Fibroblast of lung (primary cell): ENCODE results near the gene SAE1. TPM values are rescaled to one million over a fixed set of nuclear protein-coding genes. Genes with fewer than 3 reads are reported as not detected.

Experiments used
- DNase-seq, 2 donors: peaks; one replicate each; pipeline versions ENCODE4 v3.0.0 to v3.0.0-alpha.2; 2010; ENCODE audit warnings: low read depth in 2 of 2
- H2AFZ ChIP-seq: 2 replicates; pipeline ENCODE4 v1.5.1; 2012; ENCODE audit warnings: low read length, control low read depth, inconsistent platforms
- H3K27ac ChIP-seq: 2 replicates; pipeline ENCODE4 v1.5.1; 2011; ENCODE audit warnings: low read length, control low read depth; ENCODE audit not compliant: insufficient read depth
- H3K27me3 ChIP-seq: 2 replicates; pipeline ENCODE4 v1.5.1; 2011; ENCODE audit warnings: mild to moderate bottlenecking, low read length; ENCODE audit not compliant: control insufficient read depth, insufficient read depth
- H3K36me3 ChIP-seq: 2 replicates; pipeline ENCODE4 v1.5.1; 2011; ENCODE audit warnings: low read length; ENCODE audit not compliant: control insufficient read depth, insufficient read depth
- H3K4me1 ChIP-seq: 2 replicates; pipeline ENCODE4 v1.5.1; 2011; ENCODE audit warnings: low read length; ENCODE audit not compliant: control insufficient read depth, insufficient read depth; ENCODE audit errors: extremely low read depth
- H3K4me2 ChIP-seq: 2 replicates; pipeline ENCODE4 v1.5.1; 2011; ENCODE audit warnings: low read length, control low read depth; ENCODE audit not compliant: insufficient read depth; ENCODE audit errors: extremely low read depth
- H3K4me3 ChIP-seq, 4 experiments: fragments of 200-600 bp in 1 of 4; sonication (generic) in 1 of 4; replicated peaks in 1 of 4; 2 replicates each; pipeline ENCODE4 v1.5.1; 2011 to 2016; ENCODE audit warnings: low read length in 4 of 4, low read depth in 3 of 4, mild to moderate bottlenecking in 3 of 4, control low read depth in 2 of 4, inconsistent platforms in 1 of 4, mixed read lengths in 1 of 4; ENCODE audit not compliant: insufficient read depth in 1 of 4; ENCODE audit errors: control extremely low read depth in 1 of 4
- H3K79me2 ChIP-seq: 2 replicates; pipeline ENCODE4 v1.5.1; 2012; ENCODE audit warnings: mild to moderate bottlenecking, low read length, inconsistent platforms; ENCODE audit not compliant: control insufficient read depth, insufficient read depth
- H3K9ac ChIP-seq: 2 replicates; pipeline ENCODE4 v1.5.1; 2011; ENCODE audit warnings: mild to moderate bottlenecking, low read length, control low read depth; ENCODE audit not compliant: insufficient read depth
- H3K9me3 ChIP-seq: 2 replicates; pipeline ENCODE4 v1.5.1; 2012; ENCODE audit warnings: low read depth, low read length; ENCODE audit not compliant: control insufficient read depth, insufficient read depth
- H4K20me1 ChIP-seq: 2 replicates; pipeline ENCODE4 v1.5.1; 2011; ENCODE audit warnings: low read length; ENCODE audit not compliant: control insufficient read depth, insufficient read depth; ENCODE audit errors: extremely low read depth
- CTCF ChIP-seq, 2 donors: IDR thresholded peaks in 1 of 2; conservative IDR thresholded peaks in 1 of 2; 1 replicate in 1 of 2; 2 replicates in 1 of 2; pipeline ENCODE4 v1.5.1; 2011 to 2012; ENCODE audit warnings: low read length in 2 of 2, control low read depth in 1 of 2, inconsistent platforms in 1 of 2, low read depth in 1 of 2, mild to moderate bottlenecking in 1 of 2
- EZH2 ChIP-seq: IDR thresholded peaks from 2 replicates; pipeline ENCODE4 v1.5.1; 2012; ENCODE audit warnings: low read length, control low read depth, mild to moderate bottlenecking; ENCODE audit errors: missing control alignments
- polyA plus RNA-seq, 2 donors: library from polyadenylated mRNA; depleted of rRNA in 1 of 2; stranded (reverse) in 1 of 2; unstranded in 1 of 2; fragments of >200 nt; gene quantifications; 2 replicates each; pipeline ENCODE4 v1.2.1, GENCODE V29; 2011 to 2012; ENCODE audit warnings: missing spikeins in 1 of 2
- total RNA-seq: library from RNA; depleted of rRNA; stranded (reverse); fragments of >200 nt; gene quantifications from 2 replicates; pipeline ENCODE4 v1.2.1, GENCODE V29; 2014

SAE1 gene
- total and polyA plus RNA-seq, 2 donors (not counting 1 experiment from before 2014, with no cell fraction given) = 97.9 to 152 TPM

DNA sequence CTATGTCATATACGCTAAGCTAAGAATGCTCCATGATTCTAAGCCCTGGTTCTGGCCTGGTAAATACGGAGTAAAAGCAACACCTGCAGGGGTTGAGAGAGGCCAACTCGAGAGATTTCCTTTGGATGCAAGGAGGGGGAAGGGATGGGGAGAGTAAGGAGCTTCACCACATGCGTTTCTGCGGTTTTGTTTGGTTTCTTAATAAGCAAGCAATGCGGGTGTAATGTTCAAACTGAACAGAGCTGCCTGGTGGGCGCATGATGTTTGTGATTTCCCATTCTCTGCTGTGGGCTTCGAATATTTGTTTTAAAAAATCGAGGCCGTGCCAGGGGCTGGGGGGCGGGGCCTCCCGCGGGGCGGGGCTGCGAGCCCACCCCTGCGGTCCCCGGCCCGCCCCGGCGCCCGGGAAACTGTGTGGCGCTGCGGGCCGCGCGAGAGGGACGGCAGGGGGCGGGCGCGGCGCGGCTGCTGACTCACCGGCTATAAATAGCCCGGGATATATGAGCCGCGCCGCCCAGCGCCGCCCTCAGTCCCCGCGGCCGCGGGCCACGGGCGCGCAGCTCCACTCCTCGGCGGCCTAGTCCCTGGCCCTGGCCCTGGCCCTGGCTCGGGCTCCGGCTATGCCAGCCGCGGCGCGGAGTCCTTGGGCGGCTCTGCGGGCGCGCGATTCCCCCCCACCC lies 95.3 kb downstream of the SAE1 start:
- DNase-seq = peak; percentile 79 to 87
- Histone ChIP-seq H3K4me2 (peak overlapping the region; percentile 67), H3K9me3 (no peaks in the 10 kb centered on the region), H4K20me1 (no peaks in the 10 kb centered on the region), H2AFZ (no peak overlapping the region), H3K4me3 (peak overlapping the region in 1 of 4 experiments; percentile 99), H3K36me3 (peaks cover 13% of the 10 kb centered on the region), H3K4me1 (peaks cover 20% of the 10 kb centered on the region), H3K27me3 (no peaks in the 10 kb centered on the region), H3K79me2 (peaks cover 23% of the 10 kb centered on the region), H3K9ac (peak overlapping the region; percentile 67), H3K27ac (peak overlapping the region; percentile 97)
- TF ChIP-seq EZH2 = no peak
- no peak for TF ChIP-seq CTCF (conservative IDR thresholded peaks at IDR 0.05 in 1 of 2, IDR thresholded peaks at IDR 0.05 in 1 of 2; ENCODE audit: low read depth in 1 of 2, low read length in 2 of 2)

- H2AFZ ChIP-seq = no peak overlapping the region
- peak overlapping the region; percentile 67 for H3K4me2 ChIP-seq
- H3K36me3 ChIP-seq = peaks cover 6% of the 10 kb centered on the region
- H3K4me1 ChIP-seq = peaks cover 22% of the 10 kb centered on the region
- H3K27ac ChIP-seq = peak overlapping the region; percentile 97
- DNase-seq = peak; percentile 62 to 79
- no peaks in the 10 kb centered on the region for H4K20me1 ChIP-seq
- no peaks in the 10 kb centered on the region for H3K27me3 ChIP-seq
- TF ChIP-seq CTCF (conservative IDR thresholded peaks at IDR 0.05 in 1 of 2, IDR thresholded peaks at IDR 0.05 in 1 of 2; ENCODE audit: low read depth in 1 of 2, low read length in 2 of 2) = no peak
- no peak for TF ChIP-seq EZH2
- peaks cover 23% of the 10 kb centered on the region for H3K79me2 ChIP-seq
- peak overlapping the region; percentile 67 for H3K9ac ChIP-seq
- peak overlapping the region; percentile 12 to 99 (median 52) for H3K4me3 ChIP-seq
- no peaks in the 10 kb centered on the region for H3K9me3 ChIP-seq
Observed at GRCh38 chr19:47226426-47227351, 96.1 kb downstream of the SAE1 start.
